A549 (cell line): ENCODE measurements around the gene PTPRK.

Experiments used
- BHLHE40 ChIP-seq: IDR thresholded peaks from 2 replicates; pipeline ENCODE4 v1.6.1; 2012; ENCODE audit warnings: low read depth, low read length, inconsistent platforms
- EP300 ChIP-seq, 2 experiments: fragments of >200 bp; sonication (Bioruptor Twin); formaldehyde crosslinking; IDR thresholded peaks; 2 replicates in 1 of 2; 3 replicates in 1 of 2; pipeline ENCODE4 v1.6.1; 2016 to 2017
- KDM1A ChIP-seq: fragments of 200-600 bp; sonication (generic); IDR thresholded peaks from 2 replicates; pipeline ENCODE4 v1.6.1; 2016; ENCODE audit warnings: low read depth, mild to moderate bottlenecking
- POLR2A ChIP-seq: IDR thresholded peaks from 2 replicates; pipeline ENCODE4 v1.6.1; 2012; ENCODE audit warnings: mild to moderate bottlenecking, low read length
- RAD21 ChIP-seq, 2 experiments: fragments of >200 bp in 1 of 2; sonication (Bioruptor Twin) in 1 of 2; formaldehyde crosslinking in 1 of 2; IDR thresholded peaks in 1 of 2; conservative IDR thresholded peaks in 1 of 2; 2 replicates in 1 of 2; 3 replicates in 1 of 2; pipeline ENCODE4 v1.6.1; 2012 to 2018; ENCODE audit warnings: inconsistent platforms in 1 of 2
- RCOR1 ChIP-seq: fragments of 150-350 bp; IDR thresholded peaks from 2 replicates; pipeline ENCODE4 v1.6.1; 2014; ENCODE audit warnings: antibody characterized with exemption, low read length, low read depth
- REST ChIP-seq: fragments of 200-600 bp; sonication (generic); IDR thresholded peaks from 2 replicates; pipeline ENCODE4 v1.6.1; 2016; ENCODE audit warnings: antibody characterized with exemption, mild to moderate bottlenecking, moderate library complexity
- RFX5 ChIP-seq: fragments of 450-650 bp; IDR thresholded peaks from 2 replicates; pipeline ENCODE4 v1.7.1; 2014; ENCODE audit warnings: antibody characterized with exemption, mild to moderate bottlenecking, moderate library complexity
- SMC3 ChIP-seq: fragments of >200 bp; sonication (Bioruptor Twin); formaldehyde crosslinking; IDR thresholded peaks from 3 replicates; pipeline ENCODE4 v1.6.1; 2018; ENCODE audit warnings: inconsistent platforms
- TF ChIP-seq, protein P1 (sequence below): fragments of >200 bp; sonication (Bioruptor Twin); formaldehyde crosslinking; IDR thresholded peaks from 3 replicates; pipeline ENCODE4 v1.5.1; 2016
- TF ChIP-seq, protein P2 (sequence below): IDR thresholded peaks from 2 replicates; pipeline ENCODE4 v1.6.1; 2012

DNA sequence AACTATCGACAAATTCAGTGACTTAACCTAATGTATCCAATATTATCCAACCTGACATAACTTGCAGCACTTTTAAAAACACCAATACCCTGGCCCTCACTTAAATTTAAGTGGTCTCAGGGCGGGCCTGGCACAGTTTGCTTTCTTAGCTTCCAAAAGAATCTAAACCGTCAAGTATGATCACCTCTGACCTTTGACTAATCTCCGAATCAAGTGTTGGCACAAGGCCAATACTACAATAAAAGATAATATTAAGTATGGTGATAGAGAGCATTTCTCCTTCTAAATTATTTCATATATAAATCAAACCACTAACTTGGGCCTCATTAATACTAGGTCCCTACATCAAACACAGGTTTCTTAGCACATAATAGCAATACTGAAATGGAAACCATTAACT lies 153.0 kb downstream of the PTPRK start:
- TF ChIP-seq, protein P1, sequence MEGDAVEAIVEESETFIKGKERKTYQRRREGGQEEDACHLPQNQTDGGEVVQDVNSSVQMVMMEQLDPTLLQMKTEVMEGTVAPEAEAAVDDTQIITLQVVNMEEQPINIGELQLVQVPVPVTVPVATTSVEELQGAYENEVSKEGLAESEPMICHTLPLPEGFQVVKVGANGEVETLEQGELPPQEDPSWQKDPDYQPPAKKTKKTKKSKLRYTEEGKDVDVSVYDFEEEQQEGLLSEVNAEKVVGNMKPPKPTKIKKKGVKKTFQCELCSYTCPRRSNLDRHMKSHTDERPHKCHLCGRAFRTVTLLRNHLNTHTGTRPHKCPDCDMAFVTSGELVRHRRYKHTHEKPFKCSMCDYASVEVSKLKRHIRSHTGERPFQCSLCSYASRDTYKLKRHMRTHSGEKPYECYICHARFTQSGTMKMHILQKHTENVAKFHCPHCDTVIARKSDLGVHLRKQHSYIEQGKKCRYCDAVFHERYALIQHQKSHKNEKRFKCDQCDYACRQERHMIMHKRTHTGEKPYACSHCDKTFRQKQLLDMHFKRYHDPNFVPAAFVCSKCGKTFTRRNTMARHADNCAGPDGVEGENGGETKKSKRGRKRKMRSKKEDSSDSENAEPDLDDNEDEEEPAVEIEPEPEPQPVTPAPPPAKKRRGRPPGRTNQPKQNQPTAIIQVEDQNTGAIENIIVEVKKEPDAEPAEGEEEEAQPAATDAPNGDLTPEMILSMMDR = no peak
- no peak for TF ChIP-seq POLR2A
- TF ChIP-seq RCOR1 = no peak
- TF ChIP-seq SMC3 = no peak
- TF ChIP-seq RAD21 (conservative IDR thresholded peaks at IDR 0.05 in 1 of 2, IDR thresholded peaks at IDR 0.05 in 1 of 2) = no peak
- no peak for TF ChIP-seq RFX5
- no peak for TF ChIP-seq REST
- TF ChIP-seq KDM1A = no peak
- no peak for TF ChIP-seq EP300 (IDR thresholded peaks at IDR 0.05)
- TF ChIP-seq, protein P2, sequence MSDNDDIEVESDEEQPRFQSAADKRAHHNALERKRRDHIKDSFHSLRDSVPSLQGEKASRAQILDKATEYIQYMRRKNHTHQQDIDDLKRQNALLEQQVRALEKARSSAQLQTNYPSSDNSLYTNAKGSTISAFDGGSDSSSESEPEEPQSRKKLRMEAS = no peak
- no peak for TF ChIP-seq BHLHE40
